GM19455 (cell line): Measurements from ENCODE around the gene COPS6.
"Not testable (repeated sequence)": the region's sequence is repeated elsewhere in the genome, so short reads cannot be mapped to it uniquely, and the experiment has no call there.

Experiments used
- ATAC-seq: cut with Tn5 transposase; IDR thresholded peaks from one replicate; pipeline ENCODE4 v1.9.1; 2021; ENCODE audit not compliant: unreplicated experiment

The COPS6 gene

DNA sequence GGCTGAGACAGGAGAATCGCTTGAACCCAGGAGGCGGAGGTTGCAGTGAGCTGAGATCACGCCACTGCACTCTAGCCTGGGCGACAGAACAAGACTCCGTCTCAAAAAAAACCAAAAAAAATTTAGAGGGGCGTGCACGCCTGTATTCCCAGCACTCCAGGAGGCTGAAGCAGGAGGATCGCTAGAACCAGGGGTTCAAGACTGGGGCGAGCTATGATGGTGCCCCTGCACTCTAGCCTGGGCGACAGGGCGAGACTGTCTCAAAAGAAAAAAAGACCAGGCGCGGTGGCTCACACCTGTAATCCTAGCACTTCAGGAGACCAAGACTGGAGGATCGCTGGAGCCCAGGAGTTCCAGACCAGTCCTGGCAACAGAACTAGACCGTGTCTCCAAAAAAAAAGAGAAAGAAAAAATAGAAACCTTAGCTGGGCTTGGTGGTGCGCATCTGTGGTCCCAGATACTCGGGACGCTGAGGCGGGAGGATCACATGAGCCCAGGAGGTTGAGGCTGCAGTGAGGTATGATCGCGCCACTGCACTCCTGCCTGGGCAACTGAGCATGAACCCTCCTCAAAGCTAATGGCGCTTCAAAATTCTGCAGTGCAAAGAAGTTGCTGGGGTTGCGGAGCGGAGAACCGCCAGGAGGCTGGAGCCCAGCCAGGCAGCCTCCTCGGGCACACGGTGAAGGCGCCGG lies 37.6 kb downstream of the COPS6 start:
- ATAC-seq, result peak; percentile 26

DNA sequence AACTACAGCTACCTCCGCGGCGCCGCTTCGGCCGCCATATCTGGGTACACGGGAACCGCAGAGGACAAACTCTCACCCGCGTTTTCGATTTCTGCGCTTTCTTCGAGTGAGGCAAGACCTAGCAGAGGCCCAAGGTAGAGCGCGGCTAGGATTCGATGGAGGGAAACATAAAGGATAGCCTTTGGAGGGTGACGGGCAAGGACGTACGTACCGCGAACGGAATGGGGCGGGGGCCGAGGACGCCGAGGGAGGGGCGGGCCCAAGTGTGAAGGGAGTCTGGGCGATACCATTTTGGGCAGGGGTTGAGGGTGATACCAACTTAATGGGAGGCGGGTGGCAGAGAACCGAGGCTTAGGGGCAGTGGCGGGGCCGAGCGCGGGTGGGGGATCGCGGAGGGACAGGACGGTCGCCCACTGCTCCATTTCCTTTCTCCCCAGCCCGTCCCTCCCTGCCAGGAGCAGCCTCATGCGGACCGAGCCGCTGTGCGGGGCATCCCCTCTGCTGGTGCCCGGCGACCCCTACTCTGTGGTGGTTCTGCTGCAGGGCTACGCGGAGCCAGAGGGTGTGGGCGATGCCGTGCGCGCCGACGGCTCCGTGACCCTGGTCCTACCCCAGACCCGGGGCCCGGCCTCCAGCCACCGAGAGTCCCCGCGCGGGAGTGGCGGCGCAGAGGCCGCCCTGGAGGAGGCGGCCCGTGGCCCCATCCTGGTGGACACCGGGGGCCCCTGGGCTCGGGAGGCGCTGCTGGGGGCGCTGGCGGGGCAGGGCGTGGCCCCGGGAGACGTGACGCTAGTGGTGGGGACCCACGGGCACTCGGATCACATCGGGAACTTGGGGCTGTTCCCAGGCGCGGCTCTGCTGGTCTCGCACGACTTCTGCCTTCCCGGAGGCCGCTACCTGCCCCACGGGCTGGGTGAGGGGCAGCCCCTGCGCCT lies 38.4 kb downstream of the COPS6 start, which contains the start of gene MBLAC1:
MBLAC1 (plus strand) TSS at position 37 of the 935 bp plus-strand sequence; CDS start at position 466, 429 bp downstream.
- ATAC-seq, result peak; percentile 72

DNA sequence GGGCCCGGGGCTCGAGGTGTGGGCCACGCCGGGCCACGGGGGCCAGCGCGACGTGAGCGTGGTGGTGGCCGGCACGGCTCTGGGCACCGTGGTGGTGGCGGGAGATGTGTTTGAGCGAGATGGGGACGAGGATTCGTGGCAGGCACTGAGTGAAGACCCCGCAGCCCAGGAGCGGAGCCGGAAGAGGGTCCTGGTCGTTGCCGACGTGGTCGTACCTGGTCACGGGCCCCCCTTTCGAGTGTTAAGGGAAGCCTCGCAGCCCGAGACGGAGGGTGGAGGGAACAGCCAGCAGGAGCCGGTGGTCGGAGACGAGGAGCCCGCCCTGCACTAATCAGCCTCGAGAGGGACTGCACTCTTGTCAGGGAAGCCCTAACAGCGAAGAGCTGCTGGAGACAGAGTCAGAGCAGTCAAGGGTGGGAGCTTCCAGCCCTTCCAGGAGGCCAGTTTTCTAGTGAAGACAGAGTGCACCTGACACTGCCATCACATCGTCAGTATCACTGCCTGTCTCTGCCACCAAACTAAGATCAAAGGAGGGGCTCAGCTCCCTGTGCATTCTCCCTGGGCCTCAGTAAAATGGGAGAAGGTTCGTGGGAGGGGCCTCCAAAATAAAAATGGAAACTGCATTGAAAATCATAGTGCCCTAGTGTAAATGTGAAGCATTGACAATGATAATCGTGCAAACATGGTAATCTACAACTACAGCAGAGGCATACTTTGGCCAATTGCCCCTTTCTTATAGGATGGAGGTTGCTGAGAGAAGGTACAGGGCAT lies 39.3 kb downstream of the COPS6 start:
- no peak for ATAC-seq

DNA sequence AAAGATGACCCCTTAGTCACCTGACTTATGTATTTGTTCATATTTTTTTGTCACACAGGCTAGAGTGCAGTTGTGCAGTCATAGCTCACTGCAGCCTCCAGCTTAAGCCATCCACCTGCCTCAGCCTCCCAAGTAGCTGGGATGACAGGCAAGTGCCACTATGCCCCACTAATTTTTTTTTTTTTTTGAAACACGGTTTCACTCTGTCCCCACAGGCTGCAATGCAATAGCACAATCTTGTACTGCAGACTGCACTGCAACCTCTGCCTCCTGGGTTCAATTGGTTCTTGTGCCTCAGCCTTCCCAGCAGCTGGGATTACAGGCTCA lies 39.8 kb downstream of the COPS6 start:
- no peak for ATAC-seq

GRCh38 chr7:100130220-100130607 lies 41.4 kb downstream of the COPS6 start:
- not testable (repeated sequence) for ATAC-seq

GRCh38 chr7:100130608-100131453 lies 42.1 kb downstream of the COPS6 start:
- ATAC-seq, result no peak

DNA sequence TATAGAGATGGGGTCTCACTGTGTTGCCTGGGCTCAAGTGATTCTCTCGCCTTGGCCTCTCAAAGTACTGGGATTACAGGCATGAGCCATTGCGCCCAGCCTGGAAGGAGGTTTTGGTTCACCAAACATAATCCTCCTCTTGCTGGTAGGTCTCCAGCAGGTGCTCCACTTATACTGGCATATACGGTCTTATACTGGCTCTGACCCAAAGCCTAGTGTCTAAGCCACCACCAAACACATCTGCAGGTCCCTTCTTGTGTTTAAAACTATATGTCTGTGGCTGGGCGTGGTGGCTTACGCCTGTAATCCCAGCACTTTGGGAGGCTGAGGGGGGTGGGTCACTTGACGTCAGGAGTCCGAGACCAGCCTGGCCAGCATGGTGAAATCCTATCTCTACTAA lies 43.4 kb downstream of the COPS6 start:
- ATAC-seq, result no peak

GRCh38 chr7:100132697-100133151 lies 44.0 kb downstream of the COPS6 start:
- ATAC-seq, result no peak

GRCh38 chr7:100137851-100138760 lies 49.3 kb downstream of the COPS6 start:
- ATAC-seq, result no peak

GRCh38 chr7:100141555-100141949 lies 52.8 kb downstream of the COPS6 start:
- ATAC-seq, result no peak
